Fibroblast of skin of right biceps (primary cell): ENCODE results near the gene IMPG2.

Source experiments
- DNase-seq: peaks from one replicate; pipeline ENCODE4 v3.0.0-alpha.2; 2013

The IMPG2 gene

DNA sequence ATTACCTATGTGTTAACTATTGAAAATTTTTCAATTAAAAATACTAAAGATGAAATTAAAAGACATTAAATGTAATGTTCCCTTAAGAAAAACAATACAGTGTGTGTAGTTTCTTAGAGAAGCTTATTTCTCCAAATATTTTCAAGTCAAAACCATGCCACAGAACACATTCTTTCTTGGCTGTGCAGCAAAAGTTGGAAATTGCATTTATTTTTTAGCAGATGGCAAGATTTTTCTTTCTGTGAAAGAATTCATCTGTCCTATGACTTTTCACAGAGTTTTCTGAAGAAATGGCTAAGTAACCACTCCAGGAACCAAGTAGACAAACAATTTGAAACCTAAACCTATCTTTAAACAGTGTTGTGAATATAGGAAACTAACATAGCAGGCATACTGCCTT, 47.2 kb downstream of the IMPG2 start:
- no peak for DNase-seq

DNA sequence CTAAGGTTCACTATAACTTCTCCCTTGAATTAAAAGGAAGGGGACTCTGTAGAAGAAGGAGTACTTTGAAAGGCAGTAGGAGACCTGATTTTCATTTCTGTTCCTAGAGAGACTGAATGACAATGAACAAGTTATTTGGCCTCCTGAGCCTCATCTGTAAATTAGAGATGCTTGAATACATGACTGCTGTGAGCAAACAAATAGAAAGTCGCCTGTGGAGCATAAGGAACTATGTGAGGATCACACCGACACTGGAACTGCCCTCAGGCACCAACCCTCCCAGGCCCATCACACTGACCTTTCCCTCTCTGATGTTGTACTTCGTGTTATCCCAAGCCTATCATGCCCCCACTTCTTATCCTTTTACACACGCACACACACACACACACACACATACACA, 48.6 kb downstream of the IMPG2 start:
- DNase-seq: no peak

DNA sequence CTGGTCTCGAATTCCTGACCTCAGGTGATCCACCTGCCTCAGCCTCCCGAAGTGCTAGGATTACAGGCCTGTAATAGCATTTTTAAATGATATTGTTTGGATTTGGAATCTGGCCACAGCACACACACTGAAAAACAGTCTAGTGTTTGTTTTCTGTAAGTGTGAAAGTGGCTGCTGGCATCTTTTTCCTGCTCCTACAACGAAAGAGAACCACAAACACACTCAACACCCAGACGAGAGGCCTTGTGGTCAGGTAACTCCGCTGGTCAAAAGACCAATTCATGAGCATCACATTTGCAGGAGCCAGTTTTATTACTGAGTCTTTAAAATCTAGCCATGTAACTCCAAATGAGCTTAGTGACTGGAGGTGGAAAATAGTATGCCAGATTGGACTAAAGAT, 50.2 kb downstream of the IMPG2 start:
- no peak for DNase-seq

- no peak for DNase-seq
These were observed 51.3 kb downstream of the IMPG2 start for GRCh38 chr3:101268971-101269671.

- DNase-seq: no peak
These were observed 52.2 kb downstream of the IMPG2 start for GRCh38 chr3:101268141-101268540.

DNA sequence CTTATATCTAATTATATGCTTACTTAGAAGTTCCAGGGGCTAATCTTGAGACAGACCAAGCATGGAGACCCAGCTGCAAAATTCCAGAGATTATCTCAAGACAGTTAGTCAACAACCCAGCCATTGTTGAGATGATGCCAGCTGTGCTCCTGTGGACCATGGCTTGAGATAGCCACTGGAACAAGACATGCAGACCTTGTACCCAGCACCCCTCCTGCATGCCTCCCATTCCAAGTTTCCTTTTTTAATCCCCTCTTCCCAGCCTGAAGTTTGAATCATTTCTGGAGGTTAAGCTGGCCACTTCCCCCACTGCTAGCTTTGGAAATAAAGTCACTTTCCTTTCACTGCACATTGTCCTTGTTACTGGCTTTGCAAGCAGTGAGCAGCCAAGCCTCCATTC, 53.8 kb downstream of the IMPG2 start:
- no peak for DNase-seq

DNA sequence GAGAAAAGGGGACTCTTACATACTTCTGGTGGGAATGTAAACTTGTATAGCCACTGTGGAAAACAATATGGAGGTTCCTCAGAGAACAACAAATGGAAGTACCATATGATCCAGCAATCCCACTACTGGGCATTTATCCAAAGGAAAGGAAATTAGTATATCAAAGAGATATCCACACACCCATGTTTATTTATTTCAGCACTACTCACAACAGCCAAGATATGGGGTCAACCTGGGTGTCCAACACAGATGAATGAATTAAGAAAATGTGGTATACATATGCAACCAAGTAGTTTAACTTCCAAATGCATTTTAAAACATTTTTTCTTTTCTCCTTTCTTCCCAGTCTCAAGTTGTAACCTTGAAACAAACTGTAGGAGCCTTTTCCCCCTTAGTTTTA, 54.3 kb downstream of the IMPG2 start:
- DNase-seq: no peak

GRCh38 chr3:101262393-101263240, 57.8 kb downstream of the IMPG2 start:
- DNase-seq: no peak

DNA sequence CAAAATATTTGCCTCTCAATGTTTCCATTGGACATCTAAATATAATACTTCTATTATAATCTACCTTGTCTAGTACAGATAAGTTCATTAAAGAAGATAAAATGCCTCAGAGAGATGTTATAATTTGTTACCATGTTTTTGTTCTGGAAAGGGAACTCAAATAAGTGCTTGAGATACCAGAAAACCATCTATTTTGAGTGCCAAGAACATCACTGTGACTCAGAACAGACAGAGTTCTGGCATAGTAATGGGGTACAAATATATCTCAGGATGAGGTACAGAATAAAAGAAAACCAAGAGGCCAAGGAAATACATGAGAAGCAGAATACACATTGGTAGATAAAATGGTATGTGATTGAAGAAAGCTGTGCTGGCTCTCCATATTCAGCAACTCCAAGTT, 58.9 kb downstream of the IMPG2 start:
- peak; percentile 28 for DNase-seq

- DNase-seq: no peak
These were observed 60.7 kb downstream of the IMPG2 start for GRCh38 chr3:101259485-101260341.

DNA sequence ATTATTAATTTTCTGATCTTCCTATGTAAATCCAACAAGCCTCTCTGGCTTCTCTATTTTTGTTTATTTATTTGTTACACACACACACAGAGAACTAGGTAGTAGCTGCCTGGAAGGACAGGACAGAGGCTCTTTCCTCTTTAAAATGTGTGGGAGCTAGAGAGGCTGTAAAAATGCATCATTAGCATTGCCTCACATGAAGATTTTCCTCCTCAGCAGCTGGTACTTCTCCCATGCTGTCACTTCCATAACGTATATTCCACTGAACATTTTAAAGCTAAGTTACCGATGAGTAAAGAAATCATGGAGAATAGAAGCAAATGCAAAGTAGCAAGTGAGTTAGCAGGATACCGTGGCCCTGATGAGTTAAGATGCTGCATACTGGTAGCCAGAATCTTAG, 63.9 kb downstream of the IMPG2 start:
- DNase-seq: no peak

DNA sequence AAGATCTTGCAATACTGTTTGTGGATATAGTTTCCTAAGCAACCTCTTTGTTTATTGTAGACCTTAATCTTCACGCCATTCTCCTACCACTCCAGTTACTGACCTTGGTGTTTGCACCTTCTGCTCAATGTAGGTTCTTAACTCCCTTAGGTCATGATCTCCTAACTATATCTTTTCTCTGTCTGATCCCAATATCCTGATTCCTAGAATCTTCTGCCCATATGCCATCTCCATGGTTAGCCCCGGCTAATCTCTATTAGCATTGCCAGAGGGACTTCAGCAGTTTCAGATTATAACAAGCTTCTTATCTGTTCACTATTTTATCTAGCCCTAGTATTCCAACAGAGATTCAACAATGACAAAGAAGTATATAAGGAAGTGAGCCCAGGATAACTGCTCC, 64.9 kb downstream of the IMPG2 start:
- no peak for DNase-seq

DNA sequence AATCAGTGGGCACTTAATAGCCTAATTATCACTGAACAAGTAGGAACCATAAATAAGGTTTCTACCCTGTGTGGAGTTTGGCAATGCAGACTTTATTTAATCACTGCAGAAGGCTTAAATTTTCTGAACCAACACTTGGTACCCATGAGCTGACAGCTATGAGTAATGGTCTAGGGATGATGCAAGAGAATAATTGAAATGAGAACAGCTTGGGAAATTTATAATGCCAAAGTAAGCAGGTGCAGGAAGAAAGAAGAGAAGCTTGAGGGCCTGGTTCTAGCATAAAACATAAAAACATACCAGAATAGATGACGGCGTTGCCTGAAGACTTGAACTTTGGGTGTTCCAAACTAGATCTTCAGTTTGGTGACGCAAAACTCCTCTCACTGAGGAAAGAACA, 67.0 kb downstream of the IMPG2 start:
- DNase-seq: no peak

DNA sequence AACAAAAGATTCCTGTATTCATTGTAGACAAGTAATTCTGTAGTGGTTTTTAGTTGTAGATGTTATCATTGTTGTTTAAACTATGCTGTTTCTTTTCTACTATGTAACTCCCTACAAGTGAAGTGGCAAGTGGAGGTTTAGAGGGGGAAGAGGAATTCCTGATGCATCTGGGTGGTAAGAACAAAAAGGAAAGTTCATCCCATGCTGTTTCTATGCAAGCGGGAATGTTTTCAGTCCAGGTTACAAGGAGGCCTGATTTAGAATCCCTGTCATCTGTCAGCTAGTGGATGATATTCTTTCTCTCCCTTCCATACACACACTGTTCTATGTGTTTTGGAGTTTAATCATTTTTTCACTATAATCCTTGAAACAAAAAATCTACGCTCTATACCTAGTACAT, 67.4 kb downstream of the IMPG2 start:
- DNase-seq: no peak

DNA sequence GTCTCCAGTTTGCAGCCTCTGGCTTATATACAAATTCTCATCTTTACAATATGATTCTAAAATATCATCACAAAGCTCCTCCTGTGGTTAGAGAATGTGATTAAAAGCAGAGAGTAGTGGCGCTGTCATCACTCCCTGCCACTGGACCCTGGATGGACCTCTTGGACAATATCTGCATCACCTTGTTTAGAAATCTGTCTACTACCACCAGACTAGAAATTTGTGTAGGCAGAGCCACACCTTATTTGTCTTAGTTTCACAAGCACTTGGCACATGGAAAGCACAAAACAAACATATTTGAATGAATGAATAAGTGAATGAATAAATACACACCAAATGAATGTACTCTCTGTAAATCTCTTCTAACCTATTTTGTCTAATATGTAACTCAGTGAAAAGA, 68.1 kb downstream of the IMPG2 start:
- DNase-seq: no peak

DNA sequence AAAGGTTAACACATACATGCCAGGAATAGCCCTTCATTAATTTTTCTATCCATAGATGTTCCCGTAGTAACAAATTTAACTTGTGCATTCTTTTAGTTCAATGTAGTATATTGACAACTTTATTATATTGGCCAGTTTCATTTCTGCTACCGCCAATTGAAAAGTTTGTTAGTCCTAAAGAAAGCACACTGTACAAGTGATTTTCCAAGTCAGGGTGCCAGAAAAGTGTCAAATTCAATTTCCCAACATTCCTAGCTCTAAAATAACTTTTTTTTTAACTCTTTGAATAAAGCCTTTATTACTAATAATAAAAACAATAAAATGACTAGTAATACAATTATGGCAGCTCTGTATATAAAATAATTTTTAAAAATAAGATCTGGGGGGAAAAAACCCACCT, 68.9 kb downstream of the IMPG2 start:
- no peak for DNase-seq

GRCh38 chr3:101249522-101249921, 70.9 kb downstream of the IMPG2 start:
- no peak for DNase-seq

GRCh38 chr3:101248736-101249135, 71.6 kb downstream of the IMPG2 start:
- no peak for DNase-seq

DNA sequence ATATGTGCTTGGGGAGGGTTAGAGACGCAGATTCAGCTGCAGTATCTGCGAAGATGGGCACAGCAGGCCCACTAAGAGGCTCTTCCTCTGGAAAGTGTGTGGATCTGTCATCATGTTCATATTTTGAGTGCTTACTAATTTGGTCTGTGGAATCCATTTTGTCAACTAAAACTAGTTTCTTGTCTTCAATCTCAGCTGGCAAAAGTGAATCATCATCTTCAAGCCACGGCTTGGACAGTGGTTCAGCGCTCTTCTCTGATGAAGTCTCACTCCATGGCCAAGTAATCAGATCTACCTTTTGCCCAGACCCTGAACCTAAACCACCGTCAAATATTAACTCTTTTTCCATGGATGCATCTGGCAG, 76.2 kb downstream of the IMPG2 start:
- peak; percentile 48 for DNase-seq

DNA sequence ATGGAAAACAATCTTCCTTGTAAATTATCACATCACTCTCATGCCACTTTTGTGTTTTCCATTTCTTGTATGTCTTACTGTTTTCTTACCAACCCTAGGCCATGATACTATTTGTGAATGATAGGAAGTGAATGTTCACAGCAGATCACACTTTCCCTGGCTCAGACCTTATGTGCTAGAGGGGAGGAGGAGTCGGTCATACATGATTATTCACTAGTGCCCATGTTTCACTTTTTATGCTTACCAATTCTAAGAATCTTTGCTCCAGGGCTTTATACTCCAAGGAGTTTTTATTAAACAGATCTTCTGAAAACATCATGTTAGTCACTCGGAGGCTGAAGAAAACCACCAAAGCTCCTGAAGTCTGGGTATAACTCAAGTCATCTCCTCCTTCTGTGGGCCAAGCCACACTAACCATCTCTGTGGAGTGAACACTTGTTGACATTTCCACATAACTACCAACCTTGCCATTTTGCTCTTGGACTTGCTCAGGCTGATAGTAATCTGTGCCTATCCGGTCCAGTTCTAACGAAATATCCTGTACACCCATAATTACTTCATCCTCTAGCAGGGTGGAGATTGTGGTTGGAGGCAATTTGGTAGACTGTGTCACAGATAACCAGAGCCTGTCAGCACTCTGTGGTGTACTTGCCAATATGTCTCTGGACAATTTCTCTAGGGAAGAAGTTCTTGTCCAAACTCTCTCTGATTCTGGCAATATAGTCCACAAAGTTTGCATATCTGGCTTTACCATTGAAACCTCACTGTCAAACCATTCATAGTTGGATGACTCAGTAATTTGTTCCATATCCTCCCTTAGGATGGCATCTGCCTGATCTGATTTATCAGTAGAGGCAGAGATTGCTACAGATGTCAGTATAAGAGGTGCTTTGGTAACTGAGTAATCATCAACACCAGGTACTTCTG, 76.8 kb downstream of the IMPG2 start:
- DNase-seq: peak; percentile 70

GRCh38 chr3:101240719-101241399, 79.5 kb downstream of the IMPG2 start:
- DNase-seq: no peak

DNA sequence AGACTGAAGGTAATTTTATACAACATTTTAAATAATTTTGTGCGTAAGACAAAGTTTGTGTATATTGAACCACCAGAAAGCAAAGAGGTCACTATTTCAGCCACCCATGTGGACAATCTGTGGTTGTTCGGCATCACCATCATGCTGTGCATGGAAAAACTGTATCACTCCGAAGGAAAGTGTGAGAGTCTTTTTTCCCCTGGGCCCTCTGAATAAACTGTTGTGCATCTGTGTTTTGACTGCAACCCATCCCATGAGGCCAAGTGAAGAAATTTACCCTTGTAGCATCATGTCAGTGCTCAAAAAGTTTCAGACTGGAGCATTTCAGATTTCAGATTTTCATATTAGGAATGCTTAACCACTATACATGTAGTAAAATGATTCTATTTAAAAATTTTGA, 85.3 kb downstream of the IMPG2 start:
- DNase-seq: no peak
